ENCODE data around the gene USP53.
"Not testable (repeated sequence)": the region's sequence is repeated elsewhere in the genome, so short reads cannot be mapped to it uniquely, and the experiment has no call there.

USP53 gene

DNA sequence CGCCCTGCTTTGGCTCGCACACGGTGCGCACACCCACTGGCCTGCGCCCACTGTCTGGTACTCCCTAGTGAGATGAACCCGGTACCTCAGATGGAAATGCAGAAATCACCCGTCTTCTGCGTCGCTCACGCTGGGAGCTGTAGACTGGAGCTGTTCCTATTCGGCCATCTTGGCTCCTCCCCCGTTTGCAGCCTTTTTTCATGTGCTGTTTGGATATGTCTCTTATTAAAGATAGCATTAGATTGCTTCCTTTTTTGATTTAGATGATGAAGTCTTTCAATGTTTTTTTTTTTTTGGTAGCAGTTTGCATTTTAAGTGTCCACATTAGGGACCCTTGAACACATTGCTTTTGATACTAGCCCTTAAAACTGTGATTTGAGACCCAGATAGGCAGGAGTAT, 67.4 kb downstream of the USP53 start:
- DNase-seq, result not testable (repeated sequence)

GRCh38 chr4:119281393-119281792, 68.9 kb downstream of the USP53 start:
- DNase-seq, result no peak

DNA sequence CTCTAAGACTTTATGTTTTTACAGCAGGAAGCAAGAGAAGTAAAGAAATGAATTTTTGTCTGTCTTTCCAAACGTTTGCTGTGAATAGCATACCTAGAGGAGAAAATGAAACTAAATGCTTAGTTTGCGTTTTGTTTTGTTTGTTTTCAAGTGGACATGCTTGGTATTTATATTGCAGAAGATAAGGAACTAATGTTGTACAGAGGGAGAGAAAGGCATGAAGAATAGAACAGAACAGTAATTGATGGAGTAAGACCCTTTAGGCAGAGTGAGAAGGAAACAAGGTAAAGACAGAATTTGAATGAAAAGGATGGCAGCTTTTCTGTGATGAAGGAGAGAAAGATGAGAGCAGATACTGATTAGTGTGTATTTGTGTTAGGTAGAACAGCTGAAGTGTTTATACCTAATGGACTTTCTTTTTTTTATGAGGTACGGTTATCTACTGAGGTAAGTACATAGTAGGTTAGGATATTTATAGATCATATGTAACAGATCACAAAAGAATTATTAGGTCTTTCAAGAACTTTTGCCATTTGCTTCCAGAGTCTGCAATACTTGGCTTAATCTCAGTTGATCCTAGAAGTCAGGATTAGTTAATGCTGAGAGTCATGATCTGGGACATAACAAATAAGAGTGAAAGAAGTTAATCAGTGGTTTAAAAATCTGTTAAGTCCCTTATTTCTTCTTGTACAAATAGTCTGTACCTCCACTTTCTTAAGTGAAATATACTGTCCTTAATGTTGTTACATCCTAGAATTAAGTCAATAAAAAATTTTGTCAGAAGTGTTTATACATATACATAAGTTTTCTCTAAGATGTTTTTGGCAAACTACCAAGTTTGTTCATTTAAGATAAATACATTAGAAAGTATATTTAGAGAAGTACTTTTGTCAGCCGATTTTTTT, 72.6 kb downstream of the USP53 start:
- DNase-seq, result no peak

DNA sequence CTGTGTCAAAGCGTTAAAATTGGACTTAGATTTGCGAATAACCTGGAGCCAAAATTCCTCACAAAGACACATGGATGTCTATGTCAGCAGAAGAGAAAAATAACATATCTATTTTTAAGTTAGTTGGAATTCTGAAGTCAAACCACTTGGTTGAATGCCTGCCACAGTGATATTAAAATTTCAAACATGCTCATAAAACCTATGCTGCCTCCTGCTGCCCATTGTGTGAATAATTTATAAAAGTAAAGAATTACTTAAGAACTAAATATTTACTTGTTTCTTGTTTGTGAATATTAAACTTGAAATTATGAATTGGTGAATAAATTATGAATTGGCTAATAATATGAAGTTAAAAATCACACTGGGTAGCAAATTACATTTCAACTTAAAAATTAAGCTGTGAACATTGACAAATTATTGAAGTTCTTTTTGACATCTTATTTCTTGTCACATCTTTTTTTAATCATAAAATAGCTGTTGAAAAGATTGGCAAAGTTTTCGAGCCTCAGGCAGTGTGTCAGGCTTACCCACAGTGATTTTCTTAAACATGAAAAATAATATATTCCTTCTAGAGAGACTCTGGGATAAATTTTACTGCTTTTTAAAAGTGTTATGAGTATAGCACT, 74.0 kb downstream of the USP53 start:
- DNase-seq, result peak; percentile 66

GRCh38 chr4:119289313-119289712, 76.8 kb downstream of the USP53 start:
- DNase-seq, result no peak

- no peak for DNase-seq
Measured at GRCh38 chr4:119290598-119290997, 78.1 kb downstream of the USP53 start.

GRCh38 chr4:119296356-119296755, 83.8 kb downstream of the USP53 start:
- no peak for DNase-seq

DNA sequence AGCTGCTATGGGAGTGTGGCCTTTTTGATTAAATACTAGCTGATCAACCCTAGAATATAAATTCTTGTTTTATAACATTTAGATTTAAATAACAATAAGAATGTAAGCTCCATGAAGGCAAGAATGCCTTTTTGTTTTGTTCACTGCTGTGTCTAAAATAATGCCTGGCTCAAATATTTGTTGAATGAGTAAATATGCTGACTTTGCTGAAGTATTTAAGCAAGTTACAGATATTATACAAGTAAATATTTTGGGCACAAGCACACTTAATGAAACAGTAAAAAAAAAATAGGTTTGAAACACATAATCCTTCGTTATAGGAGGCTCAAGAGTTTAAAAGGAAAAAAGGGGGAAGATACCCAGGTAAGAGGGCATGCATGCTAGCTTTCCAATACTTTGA, 85.3 kb downstream of the USP53 start:
- no peak for DNase-seq

- peak; percentile 25 for DNase-seq
Measured at GRCh38 chr4:119299260-119299671, 86.8 kb downstream of the USP53 start.

DNA sequence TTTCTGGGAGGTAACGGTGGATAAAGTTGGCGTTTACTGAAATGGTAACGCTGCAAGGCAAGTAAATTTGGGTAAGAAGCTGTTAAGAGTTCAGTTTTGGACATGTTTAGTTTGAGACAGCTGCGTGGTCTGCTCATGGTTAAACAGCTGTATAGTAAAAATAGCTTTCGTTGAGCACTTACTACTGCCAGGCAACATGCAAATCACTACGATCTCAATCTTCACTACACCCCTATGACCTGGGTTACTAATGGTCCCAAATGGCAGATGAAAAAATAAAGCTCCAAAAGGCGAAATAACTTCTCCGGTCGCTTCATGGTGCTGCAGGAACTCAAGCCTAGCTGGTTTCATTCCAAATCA, 87.2 kb downstream of the USP53 start:
- no peak for DNase-seq

DNA sequence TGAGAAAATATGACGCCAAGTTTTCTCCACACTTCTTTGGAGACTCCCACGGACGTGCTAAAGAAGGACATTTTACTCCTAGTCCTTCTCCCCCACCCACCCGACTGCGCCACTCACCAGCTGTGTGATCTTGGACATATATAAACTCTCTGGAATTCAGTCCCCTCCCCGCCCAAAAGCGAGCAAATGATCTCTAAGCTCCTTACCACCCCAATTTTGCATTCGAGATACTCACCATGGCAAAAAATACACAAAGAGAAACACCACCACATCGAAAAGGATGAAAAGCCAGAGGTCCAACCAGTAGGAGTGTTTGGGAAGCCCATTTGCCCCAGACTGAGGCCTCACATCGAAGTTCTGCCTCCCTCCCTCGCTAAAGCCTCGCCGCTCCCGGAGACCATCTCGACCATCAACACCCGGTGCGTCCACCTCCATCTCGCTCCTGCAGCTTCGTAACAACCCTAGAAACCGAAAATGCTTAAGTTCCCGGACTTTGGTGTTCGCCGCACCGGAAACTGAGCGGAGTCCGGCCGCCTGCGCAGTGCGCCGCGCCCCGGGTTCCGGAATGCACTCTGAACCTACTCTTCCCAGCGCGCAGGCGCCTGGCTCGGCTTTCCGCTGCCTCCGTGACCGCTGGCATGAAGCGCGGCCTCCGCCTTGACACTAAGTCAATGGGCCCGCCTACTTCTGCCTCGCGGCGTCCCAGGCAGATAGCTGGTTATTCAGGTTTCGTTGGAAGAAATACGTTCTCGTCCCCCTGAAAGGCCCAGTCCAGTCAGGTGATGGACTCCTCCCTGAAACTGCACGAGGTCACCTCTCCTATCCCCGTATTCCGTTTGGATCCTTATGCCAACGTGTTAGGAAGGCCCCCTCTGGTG, 87.8 kb downstream of the USP53 start:
- DNase-seq, result peak; percentile 94

DNA sequence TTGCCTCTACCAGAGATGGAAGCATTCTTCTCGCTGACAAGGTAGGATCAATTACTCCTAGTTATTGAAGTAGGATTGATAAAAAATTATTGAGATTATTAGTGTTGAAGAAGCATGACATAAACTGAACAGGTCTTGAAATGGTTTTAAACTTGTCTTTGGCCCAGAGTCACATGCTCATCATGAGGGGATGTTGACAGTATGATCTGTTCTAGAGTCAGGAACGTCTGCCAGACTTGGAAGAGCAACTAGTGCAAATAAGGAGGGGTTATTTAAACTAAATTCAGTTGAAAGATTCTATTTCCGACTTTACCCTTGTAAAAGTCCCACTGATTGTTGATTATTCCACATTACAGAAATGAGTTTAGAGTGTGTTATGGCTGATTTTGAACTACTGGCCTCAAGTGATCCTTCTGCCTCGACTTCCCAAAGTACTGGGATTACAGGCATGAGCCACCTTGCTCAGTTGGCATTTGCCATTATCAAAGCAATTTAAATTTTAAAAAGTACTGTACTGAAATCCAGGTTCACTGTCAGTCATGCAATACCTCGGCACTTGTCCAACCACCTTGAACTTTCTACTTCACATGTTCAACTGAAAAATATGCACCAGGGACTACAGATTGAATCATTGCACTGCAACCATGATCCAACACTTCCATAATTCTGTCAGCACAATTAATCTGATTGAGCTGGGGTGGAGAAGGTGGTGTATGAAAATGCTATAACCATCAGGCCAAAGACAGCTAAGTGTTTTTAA, 89.7 kb downstream of the USP53 start:
- no peak for DNase-seq

GRCh38 chr4:119303587-119304305, 91.2 kb downstream of the USP53 start:
- no peak for DNase-seq

GRCh38 chr4:119304431-119304830, 91.9 kb downstream of the USP53 start:
- no peak for DNase-seq

- no peak for DNase-seq
Measured at GRCh38 chr4:119307606-119308005, 95.1 kb downstream of the USP53 start.

- DNase-seq, result no peak
Measured at GRCh38 chr4:119310826-119311225, 98.3 kb downstream of the USP53 start.

GRCh38 chr4:119313237-119313636, 100.7 kb downstream of the USP53 start:
- no peak for DNase-seq

DNA sequence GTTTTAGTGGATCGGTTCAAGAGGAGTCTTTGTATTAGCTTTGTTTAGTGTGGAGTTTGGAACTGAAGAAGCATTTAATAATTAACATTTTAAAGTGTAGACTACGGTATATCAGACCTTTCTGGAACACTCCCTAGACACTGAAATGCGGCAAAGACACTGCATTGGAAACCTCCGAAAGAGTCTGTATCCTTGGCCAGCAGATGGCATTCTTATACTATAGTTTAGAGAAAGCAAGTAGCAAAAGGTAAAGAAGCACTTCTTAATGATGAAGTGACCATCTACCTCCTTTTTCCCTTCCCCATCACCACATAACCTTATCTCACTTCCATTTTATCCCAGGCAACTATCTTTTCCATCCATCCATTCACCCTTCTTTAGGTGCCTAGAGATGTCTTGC, 101.8 kb downstream of the USP53 start:
- DNase-seq, result peak; percentile 62

DNA sequence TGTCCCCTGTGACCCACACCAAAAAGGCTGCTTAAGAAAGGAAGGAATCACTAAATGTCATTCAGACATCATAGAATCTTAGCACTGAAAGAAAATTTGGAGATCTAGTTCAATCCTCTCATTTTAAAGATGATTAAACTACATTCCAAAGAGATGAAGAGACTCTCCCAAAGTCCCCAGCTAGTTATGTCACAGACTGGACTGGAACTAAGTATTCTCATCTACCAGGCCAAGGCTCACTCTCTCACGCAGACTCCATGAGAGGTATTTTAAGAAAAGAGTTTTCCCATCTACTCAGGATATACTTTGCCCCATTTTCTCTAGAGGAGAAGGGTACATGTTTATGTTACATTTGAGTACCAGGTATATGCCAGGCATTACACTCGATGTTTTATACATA, 102.5 kb downstream of the USP53 start:
- DNase-seq, result no peak

- no peak for DNase-seq
Measured at GRCh38 chr4:119317990-119318389, 105.5 kb downstream of the USP53 start.

GRCh38 chr4:119321921-119322687, 109.6 kb downstream of the USP53 start, which contains the start of gene FABP2:
Gene FABP2 (minus strand): TSS chr4:119322138. CDS start chr4:119322102, 36 bp downstream.
- no peak for DNase-seq

Data from CD4-positive, alpha-beta T cell treated with Interleukin-10 for 1 hour (primary cell).